GM18517 (cell line): ENCODE results near the gene PTCHD4.

Experiments
- ATAC-seq: cut with Tn5 transposase; IDR thresholded peaks from one replicate; pipeline ENCODE4 v1.9.1; 2021; ENCODE audit warnings: mild to moderate bottlenecking, moderate library complexity; ENCODE audit not compliant: unreplicated experiment

PTCHD4 gene

DNA sequence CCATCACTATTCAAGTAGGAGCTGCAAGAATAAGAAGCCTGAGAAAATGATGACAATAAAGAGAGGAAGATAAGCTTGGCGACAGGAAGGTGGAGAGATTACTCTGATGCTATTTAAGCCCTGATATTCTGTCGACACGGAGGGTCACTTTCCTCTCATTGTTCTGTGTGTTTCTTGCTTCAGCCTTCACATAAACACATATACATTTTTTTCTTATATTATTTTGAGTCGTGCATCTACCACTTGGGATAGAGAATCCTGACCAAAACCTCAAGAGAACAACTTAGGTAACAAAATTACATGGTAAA is 10.5 kb downstream of the PTCHD4 start:
- ATAC-seq: no peak

- ATAC-seq: no peak
These were observed 11.0 kb downstream of the PTCHD4 start for GRCh38 chr6:48099713-48100587.

- ATAC-seq: no peak
These were observed 12.1 kb downstream of the PTCHD4 start for GRCh38 chr6:48098923-48099322.

DNA sequence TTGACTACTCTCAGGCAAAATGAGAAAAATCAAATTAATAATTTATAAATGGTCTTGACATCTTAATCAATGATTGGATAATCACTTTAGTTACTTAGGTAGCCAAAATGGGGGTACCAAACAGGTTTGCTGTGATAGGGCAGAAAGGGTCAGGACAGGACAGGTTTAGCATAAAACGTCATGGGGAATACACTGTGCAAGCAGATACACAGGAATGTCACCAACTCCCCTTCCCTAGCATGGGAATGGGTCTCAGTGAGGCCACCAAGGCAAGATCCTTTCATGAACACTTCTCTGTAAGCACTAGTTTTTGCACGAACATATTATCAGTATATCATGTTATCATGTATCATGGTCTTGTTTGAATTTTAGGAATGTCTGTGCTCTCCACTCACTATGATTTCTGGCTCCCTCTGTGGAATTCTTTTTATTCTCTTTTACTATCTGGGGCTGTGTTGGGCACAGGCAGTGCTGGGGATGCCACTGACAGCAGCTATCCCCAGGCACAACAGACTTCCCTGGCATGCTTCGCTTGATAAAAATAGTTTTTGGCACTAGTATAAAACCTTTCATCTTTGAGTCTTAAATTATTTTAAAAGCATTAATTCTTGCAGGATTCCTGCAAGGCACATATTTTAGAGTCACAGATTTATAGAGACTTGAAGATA is 18.3 kb downstream of the PTCHD4 start:
- ATAC-seq: no peak

GRCh38 chr6:48090546-48090945 is 20.5 kb downstream of the PTCHD4 start:
- no peak for ATAC-seq

DNA sequence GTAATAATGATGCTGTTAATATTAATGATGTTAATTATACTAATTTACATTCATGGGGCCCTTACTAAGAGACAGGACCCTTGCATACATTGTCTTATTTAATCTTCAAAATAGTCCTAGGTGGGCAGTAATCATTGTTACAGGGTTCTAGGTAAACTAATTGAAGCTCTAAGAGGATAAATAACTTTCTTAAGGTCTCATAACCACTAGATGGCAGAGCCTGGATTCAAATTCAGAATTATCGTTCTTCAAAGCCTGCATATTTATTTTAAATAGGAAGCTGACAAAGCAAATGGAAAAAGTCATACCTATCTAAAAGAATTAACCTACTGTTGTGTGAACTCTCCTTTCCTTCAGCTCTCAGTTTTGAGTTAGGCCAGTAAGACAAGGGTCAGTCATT is 23.5 kb downstream of the PTCHD4 start:
- no peak for ATAC-seq

GRCh38 chr6:48086187-48086586 is 24.8 kb downstream of the PTCHD4 start:
- no peak for ATAC-seq

DNA sequence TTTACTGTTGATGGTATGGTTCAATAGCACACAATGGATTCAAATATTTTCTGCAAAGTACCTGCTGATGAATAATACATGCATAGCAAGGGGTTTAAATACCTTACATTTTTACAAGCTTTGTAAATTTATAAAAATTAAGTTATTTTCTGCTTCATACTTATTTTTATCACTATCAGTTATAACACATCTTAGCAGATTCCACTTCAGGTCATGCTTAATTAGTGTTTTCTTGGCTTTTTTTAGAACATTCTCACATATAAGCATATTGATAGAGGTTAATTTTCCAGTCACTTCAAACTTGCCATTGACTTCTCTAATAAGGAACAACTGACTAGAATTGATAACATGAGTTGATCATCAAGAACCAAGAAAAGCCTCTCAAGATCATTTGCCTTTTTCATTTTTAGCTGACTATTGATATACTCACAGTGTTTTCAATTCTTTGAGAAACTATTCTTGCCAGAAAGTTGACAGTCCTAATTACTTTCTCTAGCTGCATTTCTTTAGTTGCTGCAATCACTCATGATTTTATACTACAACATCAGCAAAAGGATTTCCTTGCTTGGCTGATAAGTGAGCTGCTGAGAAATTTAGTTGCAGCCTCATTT is 25.8 kb downstream of the PTCHD4 start:
- ATAC-seq: no peak

DNA sequence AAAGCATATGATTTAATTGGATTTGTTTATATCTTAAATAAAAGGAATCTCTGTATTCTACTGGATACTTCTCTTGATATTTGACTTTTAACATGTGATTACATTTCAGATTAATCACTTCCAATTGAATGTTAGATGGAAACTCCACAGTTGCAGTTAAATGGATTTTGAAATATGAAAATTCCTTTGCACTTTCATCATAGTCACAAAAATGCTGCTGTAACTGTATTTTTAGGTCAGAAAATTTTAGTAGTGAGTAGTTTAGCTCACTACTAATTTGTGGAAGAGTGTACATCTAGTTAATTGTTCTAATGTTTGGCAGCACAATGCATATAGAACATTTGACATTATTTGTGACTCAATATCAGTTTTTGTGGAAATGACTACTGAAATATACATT is 26.8 kb downstream of the PTCHD4 start:
- ATAC-seq: no peak

DNA sequence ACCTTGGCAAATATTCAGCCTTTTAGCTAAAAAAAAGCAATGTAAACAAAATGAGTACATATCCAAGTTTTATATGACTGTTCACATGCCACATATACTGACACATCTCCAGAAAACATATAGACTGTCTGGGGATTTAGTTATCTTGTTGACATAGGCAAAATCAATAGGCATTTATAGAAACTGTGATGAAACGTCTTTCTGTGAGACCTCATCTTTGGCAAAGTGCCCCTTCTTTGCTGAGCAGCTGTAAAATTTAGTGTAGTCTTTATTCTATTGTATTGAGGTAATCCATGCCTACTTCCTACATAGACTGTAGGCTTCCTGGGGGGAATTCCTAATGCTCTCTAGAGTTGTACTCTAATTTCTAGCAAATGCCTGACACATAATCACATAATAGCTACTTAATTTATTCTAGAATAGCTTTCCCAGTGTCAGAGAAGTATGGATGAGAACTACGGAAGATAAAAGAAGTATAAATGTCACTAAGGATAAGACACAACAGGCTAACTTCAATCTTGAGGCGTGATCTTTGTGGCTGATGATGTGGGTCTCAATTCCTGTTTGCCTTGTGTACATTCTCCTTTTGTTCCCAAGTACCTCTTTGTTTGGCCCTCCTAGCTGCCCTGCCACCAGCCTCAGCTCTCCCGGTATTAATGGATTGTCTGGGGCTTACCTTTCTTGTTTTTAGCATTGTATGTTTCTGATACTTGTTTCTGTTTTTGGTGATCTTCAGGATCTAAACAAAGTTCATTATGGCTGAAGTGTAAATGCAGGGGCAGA is 30.6 kb downstream of the PTCHD4 start:
- no peak for ATAC-seq

DNA sequence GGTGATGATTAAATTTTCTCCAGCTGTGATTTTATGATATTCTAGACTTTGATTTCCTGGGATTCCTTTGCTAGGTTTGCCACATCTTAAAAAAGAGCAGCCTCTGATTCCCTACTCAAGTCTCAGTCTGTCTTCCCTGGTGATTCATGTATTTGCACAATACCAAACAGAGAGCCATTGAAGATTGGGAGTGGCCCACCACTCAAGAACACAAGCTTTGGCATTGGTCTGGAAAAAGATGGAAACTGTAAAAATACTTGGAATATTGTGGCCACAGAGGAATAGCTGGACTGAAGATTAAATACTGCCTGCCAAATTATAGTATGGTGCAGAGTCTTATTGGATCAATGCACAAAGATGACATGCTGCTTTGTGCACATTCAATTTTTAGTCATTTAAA is 32.9 kb downstream of the PTCHD4 start:
- ATAC-seq: no peak

- ATAC-seq: no peak
These were observed 35.8 kb downstream of the PTCHD4 start for GRCh38 chr6:48075181-48075580.

GRCh38 chr6:48073976-48074767 is 36.8 kb downstream of the PTCHD4 start:
- ATAC-seq: no peak

DNA sequence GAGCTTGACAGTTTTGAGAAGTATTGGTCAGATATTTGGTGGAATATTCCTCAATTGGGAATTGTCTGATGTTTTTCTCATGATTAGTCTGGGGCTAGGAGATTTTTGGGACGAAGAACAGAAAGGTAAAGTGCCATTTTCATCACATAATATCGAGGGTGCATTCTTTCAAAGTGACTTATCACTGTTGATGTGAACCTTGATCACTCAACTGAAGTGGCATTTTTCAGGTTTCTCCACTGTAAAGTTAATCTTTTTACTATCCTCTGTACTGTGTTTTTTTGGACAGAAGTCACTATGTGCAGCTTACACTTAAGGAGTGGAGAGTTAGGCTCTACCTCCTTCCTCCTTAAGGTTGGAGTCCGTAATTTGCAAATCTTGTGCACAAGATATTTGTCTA is 39.2 kb downstream of the PTCHD4 start:
- no peak for ATAC-seq

GRCh38 chr6:48069280-48069679 is 41.7 kb downstream of the PTCHD4 start:
- no peak for ATAC-seq

DNA sequence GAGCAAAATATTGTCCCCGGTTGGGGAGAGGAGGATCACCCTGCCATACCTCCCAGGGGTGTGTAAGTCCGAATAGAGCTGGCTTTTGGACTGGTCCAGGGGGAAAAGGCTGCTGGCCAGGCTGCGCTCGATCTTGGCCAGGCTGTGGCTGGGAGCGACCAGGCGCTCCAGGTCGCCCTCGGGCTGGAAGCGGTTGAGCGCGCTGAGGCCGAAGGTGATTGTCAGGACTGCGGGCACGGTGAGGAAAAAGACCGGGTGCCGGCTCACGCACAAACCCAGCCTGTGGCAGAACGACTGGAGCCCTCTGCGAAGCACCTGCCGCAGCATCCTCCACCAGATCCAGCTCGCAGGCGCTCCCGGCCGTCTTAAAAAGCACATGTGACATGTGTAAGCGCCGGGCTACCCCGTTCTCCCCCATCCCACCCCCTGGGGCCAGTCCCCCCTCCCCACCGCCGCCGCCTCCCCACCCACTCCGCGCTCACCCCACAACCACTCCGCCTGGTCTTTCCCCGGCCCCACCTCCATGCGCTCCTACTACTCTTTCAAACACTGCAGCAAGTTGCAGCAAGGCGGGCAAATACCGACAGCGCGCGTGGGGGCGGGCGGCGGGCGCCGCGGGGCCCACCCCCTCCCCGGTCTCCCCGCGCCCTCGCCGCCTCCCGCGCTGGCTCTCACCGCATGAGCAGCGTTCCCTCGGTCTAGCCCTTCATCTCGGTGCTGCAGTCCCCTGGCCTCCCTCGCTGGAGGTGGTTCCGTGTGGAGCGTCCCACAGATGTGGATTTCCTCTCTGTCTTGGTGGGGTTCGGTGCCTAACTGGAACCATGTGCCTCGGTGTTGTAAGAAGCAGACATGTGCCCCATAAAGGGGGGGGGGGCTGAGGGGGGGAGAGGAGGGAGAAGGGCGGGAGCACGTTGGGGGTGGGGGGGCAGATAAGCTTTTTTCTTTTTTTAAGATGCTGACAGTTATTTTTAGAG is 42.4 kb downstream of the PTCHD4 start:
- ATAC-seq: no peak

GRCh38 chr6:48067886-48068277 is 43.1 kb downstream of the PTCHD4 start:
- no peak for ATAC-seq

DNA sequence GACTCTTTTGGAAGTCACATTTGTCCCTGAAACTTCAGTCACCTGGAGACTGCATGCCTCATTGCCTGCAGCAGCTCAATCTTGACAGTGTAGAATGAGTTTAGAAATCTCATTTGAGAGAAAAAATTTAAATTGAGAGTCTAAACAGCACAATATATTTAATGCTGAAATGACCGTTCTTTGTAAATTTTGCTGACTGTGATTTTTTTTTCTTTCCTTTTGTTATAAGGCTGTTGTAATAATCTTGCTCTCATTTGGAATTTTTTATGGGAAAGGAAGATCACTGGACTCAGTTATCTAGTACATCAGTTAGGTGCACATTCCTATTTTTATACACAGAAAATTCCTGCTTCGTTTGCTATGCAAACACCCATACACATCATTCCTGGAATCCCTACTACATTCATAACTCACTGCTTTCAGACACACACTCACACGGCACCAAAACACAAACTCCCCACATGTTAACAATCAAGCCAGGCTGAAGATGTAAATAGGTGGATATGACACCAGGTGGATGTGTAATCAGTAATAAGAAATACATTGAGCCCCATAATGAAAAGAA is 43.8 kb downstream of the PTCHD4 start:
- ATAC-seq: no peak
